K562 (cell line): ENCODE results near the gene UGT8. TPM values are rescaled to one million over a fixed set of nuclear protein-coding genes. Genes with fewer than 3 reads are reported as not detected.
A peak's percentile ranks its signal among the peaks of the same experiment; 100 is the strongest.
"Not testable (repeated sequence)": the region's sequence is repeated elsewhere in the genome, so short reads cannot be mapped to it uniquely, and the experiment has no call there.

ENCODE experiments used
- ATAC-seq: fragments of 200-7000 bp; cut with Tn5 transposase; 3 replicates; pipeline ENCODE4 v1.9.1; 2020; ENCODE audit warnings: moderate library complexity
- BruUV-seq: library from RNA; stranded (reverse); fragments of 400-500 nt; replicated peaks from 2 replicates; lab custom pipeline; 2021; lab: Mats Ljungman, UMichigan
- CTCF ChIA-PET: fragments of 300-600 bp; formaldehyde crosslinking; extraction: SDS; loops from one replicate; lab custom pipeline; 2021; ENCODE audit warnings: low intra/inter-chr PET ratio; lab: Yijun Ruan, JAX
- POLR2A ChIA-PET: fragments of 300-600, 350-650 bp; sonication (Branson Sonifier 250); formaldehyde crosslinking; extraction: SDS; loops from one replicate; lab custom pipeline; 2021; ENCODE audit warnings: antibody characterized with exemption, inconsistent platforms; lab: Yijun Ruan, JAX
- DNase-seq, 4 experiments: peaks; one replicate each; pipeline versions ENCODE4 v3.0.0 to v3.0.0-alpha.2; 2011 to 2018; ENCODE audit warnings: low spot score in 3 of 4, mixed read lengths in 3 of 4; ENCODE audit errors: extremely low read depth in 1 of 4
- FAIRE-seq: peaks from 2 replicates; lab custom pipeline; 2011; peaks lifted over from hg19 to GRCh38; lab: Jason Lieb, UNC
- H2AFZ ChIP-seq: 2 replicates; pipeline ENCODE4 v1.6.0; 2011; ENCODE audit warnings: low read depth, low read length, control low read depth, inconsistent platforms
- H3K27ac ChIP-seq: fragments of 200-600 bp; 3 replicates; pipeline ENCODE4 v1.8.0; 2011; ENCODE audit warnings: low read depth, mild to moderate bottlenecking, control low read depth, inconsistent platforms, low read length, moderate library complexity, mixed read lengths; ENCODE audit errors: extremely low read depth
- H3K27me3 ChIP-seq, 2 experiments: fragments of 300-600 bp in 1 of 2; 2 replicates in 1 of 2; 3 replicates in 1 of 2; pipeline versions ENCODE4 v1.6.0 to v1.8.0; 2011; ENCODE audit warnings: inconsistent platforms in 2 of 2, low read length in 2 of 2, mild to moderate bottlenecking in 1 of 2, mixed read lengths in 1 of 2, moderate library complexity in 1 of 2; ENCODE audit not compliant: control insufficient read depth in 2 of 2, insufficient read depth in 2 of 2
- H3K36me3 ChIP-seq: fragments of 300-600 bp; 3 replicates; pipeline ENCODE4 v1.8.0; 2011; ENCODE audit warnings: mild to moderate bottlenecking, low read length, inconsistent platforms; ENCODE audit not compliant: control insufficient read depth, insufficient read depth
- H3K4me1 ChIP-seq, 2 experiments: fragments of 200-600 bp in 1 of 2; replicated peaks in 1 of 2; 2 replicates in 1 of 2; 3 replicates in 1 of 2; pipeline versions ENCODE4 v1.5.1 to v1.8.0; 2011; ENCODE audit warnings: inconsistent platforms in 2 of 2, low read length in 2 of 2, mild to moderate bottlenecking in 1 of 2, mixed read lengths in 1 of 2, moderate library complexity in 1 of 2; ENCODE audit not compliant: control insufficient read depth in 2 of 2, insufficient read depth in 2 of 2
- H3K4me2 ChIP-seq: 2 replicates; pipeline ENCODE4 v1.6.1; 2011; ENCODE audit warnings: low read length, control low read depth, inconsistent platforms, mixed read lengths; ENCODE audit not compliant: insufficient read depth
- H3K4me3 ChIP-seq: fragments of 200-600 bp; sonication (generic), shearing (Covaris generic); 2 replicates; pipeline ENCODE4 v1.5.1; 2016; ENCODE audit warnings: control low read depth, inconsistent platforms
- H3K79me2 ChIP-seq: fragments of 200-600 bp; 3 replicates; pipeline ENCODE4 v1.8.0; 2011; ENCODE audit warnings: low read length, inconsistent platforms; ENCODE audit not compliant: control insufficient read depth, insufficient read depth
- H3K9ac ChIP-seq, 2 experiments: 2 replicates each; pipeline versions ENCODE4 v1.6.0 to v1.6.1; 2011; ENCODE audit warnings: low read depth in 2 of 2, low read length in 2 of 2, control low read depth in 1 of 2, inconsistent platforms in 1 of 2, mild to moderate bottlenecking in 1 of 2, mixed read lengths in 1 of 2; ENCODE audit not compliant: insufficient read depth in 1 of 2
- H3K9me1 ChIP-seq: one replicate; pipeline ENCODE4 v1.6.0; 2011; ENCODE audit warnings: inconsistent platforms, mild to moderate bottlenecking, low read length, moderate library complexity; ENCODE audit not compliant: control insufficient read depth, insufficient read depth
- H3K9me3 ChIP-seq: replicated peaks from 2 replicates; pipeline ENCODE4 v1.5.1; 2011; ENCODE audit warnings: low read depth, low read length, inconsistent platforms; ENCODE audit not compliant: control insufficient read depth, insufficient read depth
- H4K20me1 ChIP-seq: replicated peaks from 2 replicates; pipeline ENCODE4 v1.6.1; 2011; ENCODE audit warnings: low read length, inconsistent platforms, mixed read lengths; ENCODE audit not compliant: control insufficient read depth, insufficient read depth
- FOXA3 ChIP-seq, 2 experiments: fragments of 450-650 bp in 1 of 2; sonication (generic) in 1 of 2; formaldehyde crosslinking; IDR thresholded peaks in 1 of 2; conservative IDR thresholded peaks in 1 of 2; 2 replicates each; pipeline versions ENCODE4 v1.4.0 to v1.8.0; 2020 to 2022; ENCODE audit warnings: mild to moderate bottlenecking in 2 of 2, missing genetic modification reagents in 1 of 2
- FOXK2 ChIP-seq, 2 experiments: fragments of 450-650 bp; IDR thresholded peaks in 1 of 2; conservative IDR thresholded peaks in 1 of 2; 2 replicates each; pipeline ENCODE4 v1.6.1; 2016; ENCODE audit warnings: low read depth in 2 of 2, mild to moderate bottlenecking in 1 of 2
- HDAC2 ChIP-seq: fragments of 450-650 bp; IDR thresholded peaks from 2 replicates; pipeline ENCODE4 v1.6.1; 2016; ENCODE audit warnings: mild to moderate bottlenecking
- MNT ChIP-seq, 2 experiments: fragments of 450-650 bp; conservative IDR thresholded peaks; 2 replicates each; pipeline ENCODE4 v1.6.1; 2017; ENCODE audit warnings: mild to moderate bottlenecking in 2 of 2, moderate library complexity in 2 of 2
- NFIC ChIP-seq: fragments of 450-650 bp; IDR thresholded peaks from 2 replicates; pipeline ENCODE4 v1.6.1; 2017; ENCODE audit warnings: mild to moderate bottlenecking, inconsistent platforms
- POLR2G ChIP-seq: fragments of 200-400 bp; formaldehyde crosslinking; IDR thresholded peaks from 2 replicates; pipeline ENCODE4 v1.6.1; 2017; ENCODE audit warnings: low read depth, mild to moderate bottlenecking, antibody characterized with exemption, low read length, moderate library complexity
- RBFOX2 ChIP-seq: fragments of 200-400 bp; formaldehyde crosslinking; IDR thresholded peaks from 2 replicates; pipeline ENCODE4 v1.6.1; 2017; ENCODE audit warnings: low read depth, mild to moderate bottlenecking, low read length, moderate library complexity
- SRF ChIP-seq, 2 experiments: fragments of 250-450, 450-650 bp in 1 of 2; sonication (Bioruptor Pico) in 1 of 2; sonication (generic) in 1 of 2; formaldehyde crosslinking; IDR thresholded peaks; 2 replicates each; pipeline versions ENCODE4 v1.5.0 to v1.5.1; 2020 to 2022; ENCODE audit warnings: mild to moderate bottlenecking in 1 of 2, missing genetic modification reagents in 1 of 2
- YY1 ChIP-seq, 3 experiments: IDR thresholded peaks; 2 replicates each; pipeline ENCODE4 v1.6.1; 2011; ENCODE audit warnings: low read length in 2 of 3, mild to moderate bottlenecking in 2 of 3, moderate library complexity in 2 of 3, borderline replicate concordance in 1 of 3, control low read depth in 1 of 3, low read depth in 1 of 3; ENCODE audit not compliant: insufficient read depth in 3 of 3, insufficient replicate concordance in 2 of 3, control insufficient read depth in 1 of 3, insufficient read length in 1 of 3; ENCODE audit errors: extremely low read depth in 1 of 3
- ZNF766 ChIP-seq: fragments of 200-800 bp; sonication (Bioruptor generic); conservative IDR thresholded peaks from 2 replicates; pipeline ENCODE4 v1.6.1; 2016; ENCODE audit warnings: missing genetic modification characterization, missing compliant biosample characterization
- WGBS: fragments of 100-300 bp; shearing (Covaris generic); methylation state at CpG from one replicate; pipeline ENCODE4 v1.1.6; 2016; ENCODE audit warnings: low coverage, mixed read lengths; ENCODE audit not compliant: insufficient coverage; ENCODE audit errors: missing lambda C conversion rate; 5-methylcytosine and 5-hydroxymethylcytosine counted together
- in situ Hi-C: fragments of 300-500 bp; cut with MboI; formaldehyde crosslinking; loops from 4 replicates; pipeline ENCODE4 v1.15.0; 2018; ENCODE audit warnings: inconsistent platforms, mixed read lengths
- intact Hi-C: fragments of 100-400 bp; cut with micrococcal nuclease; formaldehyde crosslinking; loops from 2 replicates; pipeline ENCODE4 v1.14.2; 2022
- polyA plus RNA-seq, 8 experiments: library from polyadenylated mRNA; depleted of rRNA in 4 of 8; stranded (reverse) in 5 of 8; unstranded in 3 of 8; fragments of >200 nt; fragmentation: Nextera tagmentation in 2 of 8; fragmentation: Illumina TruSeq in 1 of 8; extraction: Ambion mirVana in 2 of 8; extraction: Trizol in 1 of 8; gene quantifications; 2 replicates each; pipeline versions ENCODE4 v1.2.1 to v1.2.3, GENCODE V29; 2011 to 2014; ENCODE audit warnings: inconsistent platforms in 1 of 8, missing spikeins in 1 of 8
- total RNA-seq, 7 experiments: library from RNA; depleted of rRNA in 6 of 7; stranded (reverse); fragments of >200 nt in 6 of 7; fragmentation: Illumina TruSeq in 2 of 7; extraction: Trizol in 2 of 7; gene quantifications; 2 replicates each; pipeline versions ENCODE4 v1.2.1 to v1.2.3, GENCODE V29; 2011 to 2021; ENCODE audit warnings: low replicate concordance in 1 of 7

The UGT8 gene
- total and polyA plus RNA-seq, 9 of the 15 experiments (the other 6 are each of a cell fraction or from before 2014, with no cell fraction given), result 3.0 to 10.7 (median 6.0) TPM

GRCh38 chr4:114615435-114615834 lies 16.8 kb downstream of the UGT8 start:
- no TSS peak for BruUV-seq
- ChIA-PET POLR2A (interaction anchor here (0.9 to 1.7 kb wide), 3 partner anchors 9 to 17 kb away, joined by 3 to 7 read pairs (median 4); partner anchors contain the start of gene UGT8), CTCF (no interaction called here)
- Histone ChIP-seq H2AFZ (no peak overlapping the region), H3K79me2 (peaks cover 16% of the 10 kb centered on the region), H3K27ac (no peak overlapping the region), H3K36me3 (no peaks in the 10 kb centered on the region), H3K4me3 (0 out of 2 replicates have a peak overlapping the region, but pooled peaks have one; percentile 3), H3K4me2 (peak overlapping the region; percentile 35), H4K20me1 (no peaks in the 10 kb centered on the region), H3K4me1 (no peaks in the 10 kb centered on the region; a peak in 1 of 5 replicates), H3K27me3 (no peaks in the 10 kb centered on the region), H3K9ac (no peak overlapping the region; a peak in 1 of 4 replicates), H3K9me3 (no peaks in the 10 kb centered on the region), H3K9me1 (no peaks in the 10 kb centered on the region)
- FAIRE-seq, result no peak
- peak; percentile 73 for TF ChIP-seq NFIC
- TF ChIP-seq HDAC2, result no peak
- intact Hi-C loops (no loop called here), in situ Hi-C loops (no loop called here)
- ATAC-seq, result peak; percentile 56
- 11% methylated on average over 3 of the region's 3 CpGs for WGBS
- DNase-seq, result no peak

- H3K9ac ChIP-seq, H3K4me3 ChIP-seq, H3K27me3 ChIP-seq, H3K9me1 ChIP-seq, BruUV-seq, H4K20me1 ChIP-seq, H3K9me3 ChIP-seq, H3K36me3 ChIP-seq, CTCF ChIA-PET, intact Hi-C loops, H3K4me1 ChIP-seq, in situ Hi-C loops, FAIRE-seq, H2AFZ ChIP-seq: not testable (repeated sequence)
- TF ChIP-seq YY1 (IDR thresholded peaks at IDR 0.05; ENCODE audit: borderline replicate concordance in 1 of 3, control insufficient read depth in 1 of 3, extremely low read depth in 1 of 3, insufficient read depth in 3 of 3, insufficient read length in 1 of 3, insufficient replicate concordance in 2 of 3, low read depth in 1 of 3, low read length in 2 of 3) (peak in 1 of 3 experiments; percentile 65), FOXA3 (CRISPR knock-in tag; conservative IDR thresholded peaks at IDR 0.05 in 1 of 2, IDR thresholded peaks at IDR 0.05 in 1 of 2) (peak; percentile 44 to 49; a peak in 3 of 4 replicates), ZNF766 (CRISPR knock-in tag) (peak; percentile 81), SRF (CRISPR knock-in tag; IDR thresholded peaks at IDR 0.05) (peak in 1 of 2 experiments; percentile 74; a peak in 2 of 4 replicates), POLR2G (peak; percentile 60), MNT (conservative IDR thresholded peaks at IDR 0.05) (0 out of 4 replicates have a peak, but pooled peaks of 1 of the 2 experiments have one; percentile 30), RBFOX2 (peak; percentile 43; the same call in 1 of the 2 replicates), FOXK2 (conservative IDR thresholded peaks at IDR 0.05 in 1 of 2, IDR thresholded peaks at IDR 0.05 in 1 of 2; ENCODE audit: low read depth in 2 of 2) (peak; percentile 70 to 75)
- 0% methylated on average over 8 of the region's 12 CpGs for WGBS
- DNase-seq (peak in 1 of 4 experiments; percentile 46), ATAC-seq (peak; percentile 63)
- Histone ChIP-seq H3K79me2 (peaks cover 16% of the 10 kb centered on the region), H3K4me2 (peak overlapping the region; percentile 35; the same call in 1 of the 2 replicates), H3K27ac (peak overlapping the region; percentile 52; the same call in 1 of the 3 replicates)
- POLR2A ChIA-PET, result interaction anchor here (0.9 to 1.7 kb wide), 3 partner anchors 10 to 17 kb away, joined by 3 to 7 read pairs (median 4); partner anchors contain the start of gene UGT8
Measured at GRCh38 chr4:114616036-114616435, 17.4 kb downstream of the UGT8 start.
